Stimulated activated CD8-positive, alpha-beta memory T cell treated with anti-CD3 and anti-CD28 coated beads, Interleukin-15, amount 100 ng/mL, for 48 hours (primary cell): ENCODE data around the gene ITGB7.
A peak's percentile ranks its signal among the peaks of the same experiment; 100 is the strongest.
"Not testable (repeated sequence)": the region's sequence is repeated elsewhere in the genome, so short reads cannot be mapped to it uniquely, and the experiment has no call there.

Source experiments
- DNase-seq, 2 donors: peaks; one replicate each; pipeline ENCODE4 v3.0.0-alpha.2; 2020; ENCODE audit warnings: low read depth in 2 of 2

ITGB7 gene

DNA sequence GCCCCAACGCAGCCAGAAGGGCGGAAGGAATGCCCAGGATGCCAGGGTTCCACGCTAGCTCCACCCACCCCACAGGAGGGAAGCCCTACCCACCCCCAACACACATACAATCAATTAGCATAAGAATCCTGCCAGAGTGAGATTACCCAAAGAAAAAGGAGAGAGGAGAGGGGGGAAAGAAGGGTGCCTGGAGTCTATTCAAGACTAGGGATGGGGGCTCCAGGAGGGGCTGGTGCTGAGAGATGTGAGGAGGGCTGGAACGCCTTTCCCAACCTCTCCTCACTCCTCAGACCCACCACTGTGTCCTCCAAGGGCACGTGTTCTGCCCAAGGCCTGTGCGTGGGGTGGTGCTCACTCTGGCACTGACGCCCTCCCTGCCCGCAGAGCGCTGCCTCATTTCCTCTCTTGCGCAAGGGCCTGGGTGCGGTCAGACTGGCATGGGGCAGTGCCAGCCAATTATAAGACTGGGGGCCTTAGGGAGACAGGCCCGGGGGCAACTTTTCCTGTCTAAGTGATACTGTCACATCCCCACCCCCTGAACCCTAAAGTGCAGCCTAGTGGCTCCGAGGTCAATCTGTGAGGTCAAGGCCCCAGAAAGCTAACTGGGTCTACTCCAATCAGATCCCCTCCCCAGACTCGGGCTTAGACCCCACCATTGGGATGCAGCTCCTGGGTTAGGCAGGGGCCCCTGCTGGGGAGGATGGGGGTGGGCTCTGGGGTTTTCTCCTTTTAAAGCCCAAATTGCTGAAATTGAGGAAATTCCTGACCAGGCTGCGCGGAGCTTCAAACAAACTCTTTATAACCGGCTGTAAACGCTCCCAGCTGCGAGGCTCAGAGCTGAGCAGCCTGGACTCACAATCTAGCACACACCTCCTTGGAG is 10.2 kb upstream of the ITGB7 start:
- DNase-seq = peak in 1 of 2 donors; percentile 59

DNA sequence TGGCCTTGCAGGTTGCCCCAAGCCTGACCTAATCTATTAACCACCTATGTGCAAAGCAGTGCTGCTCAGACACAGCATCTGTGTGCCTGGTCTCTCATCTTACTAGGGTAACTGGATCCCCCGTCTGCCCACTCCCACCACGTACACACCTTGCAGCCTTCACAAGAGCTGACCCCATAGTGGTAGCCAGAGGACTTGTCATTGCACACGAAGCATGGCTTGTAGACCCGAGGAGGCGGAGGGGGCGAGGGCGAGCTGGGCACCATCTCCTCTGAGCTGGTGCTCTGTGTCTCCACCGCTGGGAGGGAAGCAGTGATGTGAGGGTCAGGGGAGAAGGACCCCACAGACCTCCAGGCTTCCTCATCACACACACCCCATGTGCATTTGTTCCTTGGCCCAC is 8.4 kb upstream of the ITGB7 start:
- no peak for DNase-seq

DNA sequence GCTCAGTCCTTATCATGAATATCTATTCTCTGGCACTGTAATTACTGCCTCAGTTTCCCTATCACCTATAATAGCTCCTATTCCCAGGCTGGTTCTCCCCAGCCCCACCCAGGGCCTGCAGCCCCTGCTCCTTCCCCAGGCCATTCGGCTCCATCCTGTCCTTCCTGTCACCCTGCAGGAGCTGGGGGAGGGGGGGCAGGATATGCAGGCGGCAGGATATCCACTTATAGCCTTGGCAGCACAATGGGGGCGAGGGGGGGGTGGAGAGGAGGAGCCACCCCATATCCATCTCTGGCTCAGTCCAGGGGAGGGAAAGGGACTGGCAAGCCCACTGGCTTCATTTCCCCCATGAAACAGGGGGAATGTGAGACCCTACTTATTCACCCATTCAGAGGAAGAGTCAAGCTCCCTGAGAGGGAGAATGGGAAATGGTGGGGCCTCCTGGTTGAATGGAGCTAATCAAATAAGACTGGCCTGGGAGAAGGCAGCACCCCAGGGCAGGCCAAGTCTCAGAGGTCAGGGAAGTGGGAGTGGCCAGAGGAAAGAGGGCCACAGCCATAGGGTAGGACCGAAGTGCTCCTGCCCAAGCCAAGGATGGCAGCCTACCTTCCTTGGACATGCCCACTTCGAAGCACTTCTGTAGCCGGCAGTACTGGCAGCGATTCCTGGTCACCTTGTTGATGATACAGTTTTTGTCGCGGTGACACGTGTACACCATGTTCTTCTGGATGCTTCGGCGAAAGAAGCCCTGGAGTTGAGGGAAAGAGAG is 7.8 kb upstream of the ITGB7 start:
- DNase-seq = no peak

GRCh38 chr12:53214221-53214620 is 7.2 kb upstream of the ITGB7 start:
- DNase-seq = no peak

DNA sequence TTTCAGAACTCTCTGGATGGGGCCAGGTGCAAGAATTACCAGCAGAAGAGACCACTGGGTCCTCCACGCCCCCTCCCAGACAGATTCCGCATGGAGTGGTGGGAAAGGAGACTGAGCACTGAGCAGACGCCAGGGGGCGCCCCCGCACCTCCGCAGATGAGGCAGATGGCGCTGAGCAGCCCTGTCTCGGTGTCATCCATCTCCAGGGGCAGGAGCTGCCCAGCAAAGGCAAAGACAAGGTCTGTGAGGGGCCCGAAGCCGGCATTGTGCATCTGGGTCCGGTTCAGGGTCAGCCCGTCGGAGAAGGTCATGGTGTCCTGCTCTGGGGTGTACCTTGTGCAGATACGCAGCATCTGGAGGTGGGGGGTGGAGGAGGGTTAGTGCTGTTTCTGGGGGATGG is 6.3 kb upstream of the ITGB7 start:
- DNase-seq = peak; percentile 68 to 70

- no peak for DNase-seq
Observed at GRCh38 chr12:53212931-53213330, 5.9 kb upstream of the ITGB7 start.

DNA sequence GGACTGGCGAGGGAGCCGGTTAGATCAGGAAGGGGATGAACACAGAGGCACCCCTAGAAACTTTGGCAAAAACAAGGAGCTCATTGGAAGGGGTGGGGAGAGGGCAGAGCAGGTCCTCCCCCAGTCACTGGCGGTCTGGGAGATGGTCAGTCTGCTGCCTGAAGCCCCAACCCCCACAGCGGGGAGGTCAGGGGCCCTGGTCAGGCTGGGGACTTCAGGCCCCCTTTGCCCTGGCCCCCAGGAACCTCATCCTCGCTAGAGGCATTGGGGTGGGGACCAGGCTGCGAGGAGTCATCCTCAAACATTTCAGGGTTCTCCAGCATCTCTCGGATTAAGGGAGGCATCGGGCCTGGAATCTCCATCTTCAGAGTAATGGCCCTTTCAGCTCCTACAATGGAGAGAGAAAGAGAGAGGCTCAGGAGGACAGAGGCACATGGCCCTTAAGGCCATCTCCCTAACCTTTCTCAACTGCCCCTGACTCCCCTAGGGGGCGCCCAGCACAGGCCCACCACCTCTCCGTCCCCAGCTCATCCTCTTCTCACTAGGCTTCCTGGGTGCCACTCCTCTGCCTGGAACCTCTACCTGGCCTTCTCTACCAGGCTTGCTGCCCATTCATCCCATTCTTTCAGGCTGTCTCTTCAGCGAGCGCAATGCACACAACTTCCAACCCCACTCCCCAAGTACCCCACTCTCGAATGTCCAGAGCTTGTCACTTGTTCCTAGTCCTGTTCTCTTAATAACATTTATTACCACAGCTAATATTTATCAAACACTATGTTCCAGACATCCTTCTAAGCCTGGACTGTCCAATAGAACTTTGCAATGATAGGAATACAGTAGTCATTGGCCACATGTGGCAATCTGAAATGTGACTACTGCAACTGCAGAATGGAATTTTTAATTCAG is 4.7 kb upstream of the ITGB7 start:
- DNase-seq = no peak

DNA sequence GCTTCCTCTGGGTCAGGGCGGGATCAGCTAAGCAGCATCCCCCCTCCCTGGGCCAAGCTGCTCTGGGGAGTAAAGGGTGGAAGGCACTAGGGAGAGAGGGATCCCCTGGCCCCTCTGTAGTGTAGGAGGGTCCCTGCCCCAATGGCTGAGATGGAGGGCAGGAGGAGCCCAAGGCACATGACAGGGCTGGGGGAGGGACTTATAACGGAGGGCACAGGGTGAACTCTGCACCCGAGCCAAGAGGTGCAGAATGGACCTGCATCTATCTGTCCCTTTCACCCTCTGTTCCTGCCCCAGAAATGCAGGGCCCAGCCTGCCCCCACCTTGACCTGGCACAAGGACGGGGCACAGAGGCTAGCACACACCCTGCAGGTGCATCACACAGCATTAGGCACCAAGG is 3.8 kb upstream of the ITGB7 start:
- DNase-seq = no peak

GRCh38 chr12:53208877-53209463 is 1.9 kb upstream of the ITGB7 start:
- no peak for DNase-seq

DNA sequence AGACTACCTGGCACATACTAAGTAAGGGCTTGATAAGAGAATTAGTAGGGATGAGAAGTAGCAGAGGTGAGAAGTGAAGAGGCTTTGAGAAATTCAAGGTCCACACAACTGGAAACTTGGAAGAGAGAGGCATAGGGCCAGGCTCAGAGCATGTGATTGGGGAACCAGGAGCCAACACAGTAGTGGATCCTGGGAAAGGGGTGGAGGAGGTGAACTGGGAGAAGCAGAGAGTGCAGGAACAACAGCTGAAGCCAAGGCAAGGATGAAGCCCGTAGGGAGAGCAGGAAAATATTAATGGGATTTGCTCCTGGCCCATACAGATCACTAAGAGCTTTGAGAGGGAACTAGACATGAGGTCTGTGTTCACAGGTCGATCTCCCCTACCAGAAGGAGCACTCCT is 1.4 kb upstream of the ITGB7 start:
- no peak for DNase-seq

DNA sequence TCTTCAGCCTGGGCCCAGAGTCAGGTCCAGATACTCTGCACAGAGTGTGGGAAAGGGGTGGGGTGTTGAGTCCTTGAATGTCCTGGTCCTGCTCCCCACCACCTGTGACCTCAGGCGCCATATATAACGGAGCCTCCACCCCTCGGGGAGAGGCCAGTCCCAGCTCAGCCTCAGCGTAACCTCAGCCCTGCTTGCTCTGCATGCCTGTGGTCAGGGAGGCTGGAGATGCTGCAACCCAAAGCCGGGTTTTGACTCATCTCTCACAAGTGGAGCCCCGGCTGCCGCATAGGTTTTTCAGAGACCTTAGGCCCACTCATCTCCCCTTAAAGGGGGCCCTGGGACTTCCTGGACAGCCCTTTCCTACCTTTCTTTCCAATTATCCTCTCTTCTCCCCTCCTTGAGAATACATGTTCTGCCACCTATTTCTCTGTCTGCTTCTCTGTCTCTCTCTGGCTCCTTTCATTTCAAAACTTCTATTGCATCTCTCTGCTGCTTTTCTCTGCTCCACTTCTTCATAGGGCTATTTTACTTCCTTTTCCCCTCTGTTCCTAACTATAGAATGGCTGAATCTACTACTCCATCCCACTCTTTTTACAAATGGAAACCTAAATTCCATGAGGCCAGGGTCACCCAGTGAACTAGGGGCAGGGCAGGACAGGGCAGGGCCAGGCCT is 1.2 kb downstream of the ITGB7 start:
- DNase-seq = peak; percentile 79 to 81

DNA sequence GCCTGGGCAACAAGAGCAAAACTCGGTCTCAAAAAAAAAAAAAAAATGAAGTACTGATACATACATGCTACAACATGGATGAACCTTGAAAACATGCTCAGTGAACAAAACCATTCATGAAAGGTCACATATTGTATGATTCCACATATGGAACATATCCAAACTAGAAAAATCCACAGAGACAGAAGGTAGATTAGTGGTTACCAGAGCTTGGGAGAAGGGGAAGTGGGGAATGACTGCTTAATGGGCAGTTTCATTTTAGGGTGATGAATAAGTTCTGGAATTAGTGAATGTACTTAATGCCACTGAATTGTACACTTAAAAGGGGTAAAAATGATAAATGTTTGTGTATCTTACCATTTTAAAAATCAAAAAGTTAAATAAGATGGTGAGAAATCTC is 2.7 kb downstream of the ITGB7 start:
- DNase-seq = no peak

DNA sequence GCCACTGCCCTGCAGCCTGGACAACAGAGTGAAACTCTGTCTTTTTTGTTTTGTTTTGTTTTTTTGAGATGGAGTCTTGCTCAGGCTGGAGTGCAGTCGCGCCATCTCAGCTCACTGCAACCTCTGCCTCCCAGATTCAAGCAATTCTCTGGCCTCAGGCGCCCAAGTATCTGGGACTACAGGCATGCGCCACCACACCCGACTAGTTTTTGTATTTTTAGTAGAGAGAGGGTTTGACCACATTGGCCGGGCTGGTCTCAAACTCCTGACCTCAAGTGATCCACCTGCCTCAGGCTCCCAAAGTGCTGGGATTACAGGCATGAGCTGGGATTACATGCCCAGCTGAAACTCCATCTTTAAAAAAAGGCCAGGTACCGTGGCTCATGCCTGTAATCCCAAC is 4.7 kb downstream of the ITGB7 start:
- DNase-seq = not testable (repeated sequence)

- DNase-seq = no peak
Observed at GRCh38 chr12:53201639-53202038, 5.4 kb downstream of the ITGB7 start.

DNA sequence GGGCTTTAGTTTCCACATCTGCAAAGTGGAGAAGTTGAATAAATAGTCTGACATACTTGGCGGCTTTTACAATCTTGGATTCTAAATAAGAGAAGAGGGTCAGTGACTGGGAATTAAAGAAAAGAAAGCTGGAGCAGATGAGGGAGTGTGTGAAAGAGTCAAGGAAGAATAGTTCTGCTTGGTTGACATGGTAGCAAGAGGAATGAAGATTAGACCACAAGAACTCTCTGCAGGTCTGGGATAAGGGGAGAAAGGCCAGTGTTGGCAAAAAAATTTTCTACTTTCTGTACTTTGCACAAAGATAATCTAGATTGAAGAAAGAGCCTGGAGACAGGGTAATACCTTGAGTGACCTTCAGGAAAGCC is 5.9 kb downstream of the ITGB7 start:
- no peak for DNase-seq

- DNase-seq = no peak
Observed at GRCh38 chr12:53200458-53201176, 6.4 kb downstream of the ITGB7 start.

DNA sequence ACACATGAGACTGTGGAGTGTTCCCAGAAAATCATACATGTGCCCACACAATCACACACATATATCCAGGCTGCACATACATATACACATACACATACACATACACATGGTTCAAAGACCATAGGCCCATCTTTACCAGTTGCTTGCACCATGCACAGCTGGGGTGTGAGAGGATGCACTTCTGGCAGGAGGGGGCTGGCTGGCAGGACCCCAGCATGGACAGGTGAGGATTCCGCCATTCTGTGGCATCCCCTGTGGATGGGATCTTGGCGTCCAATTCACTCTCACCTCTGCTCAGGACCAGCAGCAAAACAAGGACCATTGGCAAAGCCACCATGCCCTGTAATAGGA is 7.0 kb downstream of the ITGB7 start:
- no peak for DNase-seq

- no peak for DNase-seq
Observed at GRCh38 chr12:53199700-53200099, 7.4 kb downstream of the ITGB7 start.

DNA sequence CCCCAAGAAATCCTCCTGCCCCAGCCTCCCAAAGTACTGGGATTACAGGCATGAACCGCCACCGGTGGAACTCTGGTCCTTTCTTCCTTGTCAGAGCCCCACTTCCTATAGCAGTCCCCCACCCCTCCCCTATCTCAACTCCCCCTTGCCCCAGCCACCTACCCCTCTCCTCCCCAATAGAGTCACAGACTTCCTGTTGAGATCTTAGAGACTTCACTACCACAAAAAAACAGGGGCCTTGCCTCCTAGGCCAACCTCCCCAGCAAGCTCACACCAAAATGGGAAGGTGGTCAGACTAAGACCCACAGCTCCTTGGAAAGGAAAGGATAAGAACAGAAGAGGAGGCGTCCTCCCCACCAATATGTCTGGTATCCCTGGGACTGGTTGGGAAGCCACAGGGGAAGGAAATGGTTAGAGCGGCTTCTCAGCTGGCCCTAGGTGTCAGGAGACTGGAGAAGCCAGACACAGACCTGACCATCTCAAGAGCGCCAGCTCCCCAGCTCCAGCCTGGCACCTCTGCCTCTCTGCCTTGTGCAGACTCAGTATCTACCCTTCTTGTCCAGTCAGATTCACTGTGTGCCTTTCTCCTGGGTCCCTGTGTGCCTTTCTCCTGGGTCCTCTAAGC is 8.5 kb downstream of the ITGB7 start:
- no peak for DNase-seq

DNA sequence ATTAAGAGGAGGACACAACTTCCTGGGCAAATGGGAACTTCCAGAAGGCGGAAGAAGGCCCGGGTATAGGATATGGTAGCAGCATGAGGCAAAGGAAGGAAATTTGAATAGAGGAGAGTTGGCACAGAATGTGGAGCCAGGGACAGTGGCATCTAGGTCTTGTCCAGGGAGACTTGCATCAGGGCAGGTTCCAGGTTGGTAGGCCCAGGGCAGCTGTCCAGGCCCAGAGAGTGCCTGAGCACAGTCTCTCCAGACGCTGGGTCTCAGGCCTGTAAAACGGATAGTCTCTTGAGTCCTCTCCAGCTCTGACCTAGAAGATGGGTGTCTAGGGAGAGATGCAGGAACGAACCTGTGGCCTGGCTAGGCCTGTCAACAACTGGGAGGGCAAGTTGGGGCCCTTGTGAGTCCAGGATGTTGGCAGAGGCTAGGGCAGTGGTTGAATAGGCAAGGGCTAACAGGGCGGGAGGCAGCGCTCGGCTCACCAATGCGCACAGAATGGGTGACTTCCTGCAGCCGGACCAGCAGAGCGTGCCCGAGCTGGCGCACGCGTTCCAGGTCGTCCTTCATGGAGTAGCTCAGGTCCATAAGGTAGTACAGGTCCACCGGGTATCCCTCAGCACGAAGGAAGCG is 9.9 kb downstream of the ITGB7 start:
- no peak for DNase-seq
